ENCODE measurements around the gene BUB3.

DNA sequence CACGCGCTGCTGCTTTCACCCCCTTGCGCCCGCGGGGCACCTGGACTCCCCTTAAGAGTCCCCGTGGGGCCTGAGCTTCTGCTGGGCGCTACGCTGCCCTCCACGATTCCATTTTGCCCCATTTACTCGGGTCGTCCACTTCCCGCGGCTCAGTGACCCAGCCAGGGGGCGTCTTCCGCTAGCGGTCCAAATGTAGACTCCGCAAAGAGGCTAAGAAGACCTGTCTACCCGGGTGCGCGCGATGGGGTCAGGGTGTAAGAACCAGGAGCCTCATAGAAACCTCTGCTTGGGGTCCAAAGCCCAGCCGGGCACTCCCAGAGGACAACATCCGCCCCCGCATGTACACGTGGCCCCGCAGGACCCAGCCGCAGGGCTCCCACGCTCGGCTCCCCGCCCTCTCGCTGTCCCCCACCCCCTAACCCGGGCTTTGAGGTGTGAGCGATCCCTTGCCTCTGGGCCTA lies 11.5 kb upstream of the BUB3 start:
- TF ChIP-seq, protein P1, sequence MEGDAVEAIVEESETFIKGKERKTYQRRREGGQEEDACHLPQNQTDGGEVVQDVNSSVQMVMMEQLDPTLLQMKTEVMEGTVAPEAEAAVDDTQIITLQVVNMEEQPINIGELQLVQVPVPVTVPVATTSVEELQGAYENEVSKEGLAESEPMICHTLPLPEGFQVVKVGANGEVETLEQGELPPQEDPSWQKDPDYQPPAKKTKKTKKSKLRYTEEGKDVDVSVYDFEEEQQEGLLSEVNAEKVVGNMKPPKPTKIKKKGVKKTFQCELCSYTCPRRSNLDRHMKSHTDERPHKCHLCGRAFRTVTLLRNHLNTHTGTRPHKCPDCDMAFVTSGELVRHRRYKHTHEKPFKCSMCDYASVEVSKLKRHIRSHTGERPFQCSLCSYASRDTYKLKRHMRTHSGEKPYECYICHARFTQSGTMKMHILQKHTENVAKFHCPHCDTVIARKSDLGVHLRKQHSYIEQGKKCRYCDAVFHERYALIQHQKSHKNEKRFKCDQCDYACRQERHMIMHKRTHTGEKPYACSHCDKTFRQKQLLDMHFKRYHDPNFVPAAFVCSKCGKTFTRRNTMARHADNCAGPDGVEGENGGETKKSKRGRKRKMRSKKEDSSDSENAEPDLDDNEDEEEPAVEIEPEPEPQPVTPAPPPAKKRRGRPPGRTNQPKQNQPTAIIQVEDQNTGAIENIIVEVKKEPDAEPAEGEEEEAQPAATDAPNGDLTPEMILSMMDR (IDR thresholded peaks at IDR 0.05) = no peak
- no peak for TF ChIP-seq RFX5 (IDR thresholded peaks at IDR 0.05)
- TF ChIP-seq RNF2 (IDR thresholded peaks at IDR 0.05; ENCODE audit: borderline replicate concordance, low read depth) = no peak
- no peak for TF ChIP-seq POLR2A (IDR thresholded peaks at IDR 0.05; ENCODE audit: low read length)
- no peak for TF ChIP-seq CHD4 (IDR thresholded peaks at IDR 0.05; ENCODE audit: borderline replicate concordance)
- TF ChIP-seq POLR2AphosphoS2 (conservative IDR thresholded peaks at IDR 0.05; ENCODE audit: low read length) = no peak
- no peak for TF ChIP-seq CBX2 (IDR thresholded peaks at IDR 0.05; ENCODE audit: borderline replicate concordance, low read depth)
